NB4 (cell line): ENCODE measurements around the gene CKS1B.

Source experiments
- CTCF ChIP-seq: IDR thresholded peaks from one replicate; pipeline ENCODE4 v1.5.1; 2012; ENCODE audit warnings: low read depth, low read length
- POLR2A ChIP-seq: IDR thresholded peaks from 2 replicates; pipeline ENCODE4 v1.6.1; 2011; ENCODE audit warnings: mild to moderate bottlenecking; ENCODE audit not compliant: insufficient read length; ENCODE audit errors: extremely low read depth

GRCh38 chr1:154994591-154994990 is 20.1 kb downstream of the CKS1B start:
- TF ChIP-seq POLR2A (no peak), CTCF (no peak)
